Glomerular visceral epithelial cell (primary cell): ENCODE data around the gene OTOGL.
A peak's percentile ranks its signal among the peaks of the same experiment; 100 is the strongest.
"Not testable (repeated sequence)": the region's sequence is repeated elsewhere in the genome, so short reads cannot be mapped to it uniquely, and the experiment has no call there.

ENCODE experiments used
- DNase-seq: peaks from one replicate; pipeline ENCODE4 v3.0.0-alpha.2; 2016; ENCODE audit errors: extremely low spot score

Gene OTOGL

GRCh38 chr12:80226576-80226975, 127.2 kb downstream of the OTOGL start:
- no peak for DNase-seq

GRCh38 chr12:80227904-80228303, 128.6 kb downstream of the OTOGL start:
- DNase-seq, result not testable (repeated sequence)

- DNase-seq, result no peak
These were observed 130.7 kb downstream of the OTOGL start for GRCh38 chr12:80230068-80230467.

GRCh38 chr12:80232837-80233236, 133.5 kb downstream of the OTOGL start:
- no peak for DNase-seq

- DNase-seq, result no peak
These were observed 134.6 kb downstream of the OTOGL start for GRCh38 chr12:80233926-80234325.

GRCh38 chr12:80234667-80235066, 135.3 kb downstream of the OTOGL start:
- no peak for DNase-seq

- DNase-seq, result no peak
These were observed 136.6 kb downstream of the OTOGL start for GRCh38 chr12:80235944-80236343.

GRCh38 chr12:80239867-80240266, 140.5 kb downstream of the OTOGL start:
- DNase-seq, result no peak

- DNase-seq, result peak; percentile 20
These were observed 142.4 kb downstream of the OTOGL start for GRCh38 chr12:80241576-80242273.

- DNase-seq, result no peak
These were observed 143.0 kb downstream of the OTOGL start for GRCh38 chr12:80242321-80242720.

- DNase-seq, result not testable (repeated sequence)
These were observed 150.2 kb downstream of the OTOGL start for GRCh38 chr12:80249581-80249980.

GRCh38 chr12:80257920-80258319, 158.6 kb downstream of the OTOGL start:
- no peak for DNase-seq

- DNase-seq, result no peak
These were observed 160.9 kb downstream of the OTOGL start for GRCh38 chr12:80260269-80260668.

- DNase-seq, result no peak
These were observed 162.1 kb downstream of the OTOGL start for GRCh38 chr12:80261403-80261802.

GRCh38 chr12:80262346-80262745, 163.0 kb downstream of the OTOGL start:
- peak; percentile 44 for DNase-seq

- DNase-seq, result no peak
These were observed 163.4 kb downstream of the OTOGL start for GRCh38 chr12:80262771-80263170.

GRCh38 chr12:80264386-80264785, 165.0 kb downstream of the OTOGL start:
- DNase-seq, result no peak

- no peak for DNase-seq
These were observed 165.6 kb downstream of the OTOGL start for GRCh38 chr12:80264891-80265290.

- DNase-seq, result peak; percentile 69
These were observed 169.8 kb downstream of the OTOGL start for GRCh38 chr12:80268924-80269749.

GRCh38 chr12:80269803-80270552, 170.6 kb downstream of the OTOGL start:
- peak; percentile 44 for DNase-seq

GRCh38 chr12:80271780-80272179, 172.4 kb downstream of the OTOGL start:
- DNase-seq, result no peak

GRCh38 chr12:80272387-80272915, 173.1 kb downstream of the OTOGL start:
- DNase-seq, result no peak
